WERI-Rb-1 (cell line): ENCODE data around the gene TTC34.

Source experiments
- DNase-seq: peaks from one replicate; pipeline ENCODE4 v3.0.0-alpha.2; 2020
- H3K27ac ChIP-seq: fragments of 250-450 bp; sonication (Bioruptor Pico); 2 replicates; pipeline ENCODE4 v1.5.1; 2020; ENCODE audit warnings: mild to moderate bottlenecking, moderate library complexity
- H3K27me3 ChIP-seq: fragments of 250-450 bp; sonication (Bioruptor Pico); 2 replicates; pipeline ENCODE4 v1.5.1; 2021; ENCODE audit warnings: mild to moderate bottlenecking, low read depth, moderate library complexity; ENCODE audit not compliant: insufficient read depth, severe bottlenecking
- H3K36me3 ChIP-seq: fragments of 250-450 bp; sonication (Bioruptor Pico); 2 replicates; pipeline ENCODE4 v1.5.1; 2020; ENCODE audit warnings: mild to moderate bottlenecking, moderate library complexity
- H3K4me3 ChIP-seq: 2 replicates; pipeline ENCODE4 v1.5.1; 2011; ENCODE audit warnings: low read depth, mild to moderate bottlenecking, control low read depth, low read length
- H3K9me3 ChIP-seq: fragments of 250-450 bp; sonication (Bioruptor Pico); 2 replicates; pipeline ENCODE4 v1.5.1; 2021; ENCODE audit warnings: mild to moderate bottlenecking, moderate library complexity; ENCODE audit not compliant: severe bottlenecking
- CTCF ChIP-seq: IDR thresholded peaks from 2 replicates; pipeline ENCODE4 v1.5.1; 2011; ENCODE audit warnings: low read depth, mild to moderate bottlenecking, control low read depth, inconsistent platforms, low read length

TTC34 gene

GRCh38 chr1:2835650-2836159 is 34.2 kb upstream of the TTC34 start:
- H3K4me3 ChIP-seq, result no peak overlapping the region
- H3K9me3 ChIP-seq, result peaks cover 2% of the 10 kb centered on the region
- TF ChIP-seq CTCF, result no peak
- no peaks in the 10 kb centered on the region for H3K27me3 ChIP-seq
- no peak for DNase-seq
- no peak overlapping the region for H3K27ac ChIP-seq
- no peaks in the 10 kb centered on the region for H3K36me3 ChIP-seq

- Histone ChIP-seq H3K27ac (no peak overlapping the region), H3K27me3 (no peaks in the 10 kb centered on the region), H3K36me3 (no peaks in the 10 kb centered on the region), H3K9me3 (peaks cover 2% of the 10 kb centered on the region), H3K4me3 (no peak overlapping the region)
- TF ChIP-seq CTCF, result no peak
- no peak for DNase-seq
These were observed 33.5 kb upstream of the TTC34 start for GRCh38 chr1:2834741-2835564.

GRCh38 chr1:2834146-2834475 is 32.6 kb upstream of the TTC34 start:
- Histone ChIP-seq H3K27ac (no peak overlapping the region), H3K9me3 (peaks cover 2% of the 10 kb centered on the region), H3K36me3 (no peaks in the 10 kb centered on the region), H3K4me3 (no peak overlapping the region), H3K27me3 (no peaks in the 10 kb centered on the region)
- DNase-seq, result no peak
- no peak for TF ChIP-seq CTCF

GRCh38 chr1:2833454-2834145 is 32.1 kb upstream of the TTC34 start:
- H3K27me3 ChIP-seq, result no peaks in the 10 kb centered on the region
- DNase-seq, result no peak
- no peak for TF ChIP-seq CTCF
- H3K27ac ChIP-seq, result no peak overlapping the region
- H3K36me3 ChIP-seq, result no peaks in the 10 kb centered on the region
- no peak overlapping the region for H3K4me3 ChIP-seq
- H3K9me3 ChIP-seq, result peaks cover 2% of the 10 kb centered on the region

GRCh38 chr1:2832506-2833453 is 31.3 kb upstream of the TTC34 start:
- no peak for TF ChIP-seq CTCF
- DNase-seq, result no peak
- H3K36me3 ChIP-seq, result no peaks in the 10 kb centered on the region
- H3K27me3 ChIP-seq, result no peaks in the 10 kb centered on the region
- no peak overlapping the region for H3K27ac ChIP-seq
- H3K4me3 ChIP-seq, result no peak overlapping the region
- peaks cover 2% of the 10 kb centered on the region for H3K9me3 ChIP-seq
